H9 (cell line): ENCODE data around the gene PHLPP2. TPM values are rescaled to one million over a fixed set of nuclear protein-coding genes. Genes with fewer than 3 reads are reported as not detected.

Source experiments
- DNase-seq: peaks from one replicate; pipeline ENCODE4 v3.0.0-alpha.2; 2017
- H2AFZ ChIP-seq: one replicate; pipeline ENCODE4 v1.6.1; 2013; ENCODE audit warnings: mild to moderate bottlenecking, low read length, control low read depth, moderate library complexity
- H2AK5ac ChIP-seq: 2 replicates; pipeline ENCODE4 v1.6.1; 2013; ENCODE audit warnings: low read length, control low read depth, mixed read lengths; ENCODE audit not compliant: insufficient read length
- H2BK120ac ChIP-seq: one replicate; pipeline ENCODE4 v1.6.1; 2013; ENCODE audit warnings: low read depth, mild to moderate bottlenecking, low read length, control low read depth, inconsistent platforms; ENCODE audit not compliant: poor library complexity, severe bottlenecking
- H2BK12ac ChIP-seq: 2 replicates; pipeline ENCODE4 v1.6.1; 2013; ENCODE audit warnings: low read length, control low read depth, mixed read lengths, low read depth; ENCODE audit not compliant: insufficient read length
- H2BK15ac ChIP-seq: 2 replicates; pipeline ENCODE4 v1.6.1; 2013; ENCODE audit warnings: low read depth, low read length, control low read depth
- H2BK20ac ChIP-seq: one replicate; pipeline ENCODE4 v1.6.1; 2013; ENCODE audit warnings: low read depth, mild to moderate bottlenecking, low read length, control low read depth, inconsistent platforms; ENCODE audit not compliant: poor library complexity, severe bottlenecking
- H2BK5ac ChIP-seq: 2 replicates; pipeline ENCODE4 v1.6.1; 2013; ENCODE audit warnings: low read length, control low read depth, mixed read lengths; ENCODE audit not compliant: insufficient read length
- H3K14ac ChIP-seq: 2 replicates; pipeline ENCODE4 v1.6.1; 2013; ENCODE audit warnings: low read length, control low read depth; ENCODE audit not compliant: insufficient read depth
- H3K18ac ChIP-seq: 2 replicates; pipeline ENCODE4 v1.6.1; 2013; ENCODE audit warnings: low read depth, mild to moderate bottlenecking, mixed read lengths, low read length, control low read depth; ENCODE audit not compliant: insufficient read length
- H3K23ac ChIP-seq: 2 replicates; pipeline ENCODE4 v1.6.1; 2013; ENCODE audit warnings: low read length, control low read depth, mixed read lengths, low read depth; ENCODE audit not compliant: insufficient read length
- H3K23me2 ChIP-seq: 2 replicates; pipeline ENCODE4 v1.6.1; 2013; ENCODE audit warnings: low read depth, mild to moderate bottlenecking, mixed read lengths, low read length, control low read depth; ENCODE audit not compliant: insufficient read length, poor library complexity, severe bottlenecking
- H3K27ac ChIP-seq: 2 replicates; pipeline ENCODE4 v1.5.1; 2013; ENCODE audit warnings: low read length, control low read depth, mixed read lengths, low read depth; ENCODE audit not compliant: insufficient read length
- H3K27me3 ChIP-seq: 2 replicates; pipeline ENCODE4 v1.6.1; 2013; ENCODE audit warnings: low read length, control low read depth, inconsistent platforms; ENCODE audit not compliant: insufficient read depth
- H3K4ac ChIP-seq: 2 replicates; pipeline ENCODE4 v1.6.1; 2013; ENCODE audit warnings: low read depth, mild to moderate bottlenecking, control low read depth, inconsistent platforms, low read length, moderate library complexity
- H3K4me1 ChIP-seq: 2 replicates; pipeline ENCODE4 v1.6.1; 2013; ENCODE audit warnings: low read length, control low read depth, inconsistent platforms; ENCODE audit not compliant: insufficient read depth
- H3K4me2 ChIP-seq: 2 replicates; pipeline ENCODE4 v1.6.1; 2013; ENCODE audit warnings: low read length, control low read depth, mixed read lengths; ENCODE audit not compliant: insufficient read length, insufficient read depth
- H3K56ac ChIP-seq: 2 replicates; pipeline ENCODE4 v1.6.1; 2013; ENCODE audit warnings: low read depth, mild to moderate bottlenecking, mixed read lengths, low read length, control low read depth; ENCODE audit not compliant: insufficient read length
- H3K79me1 ChIP-seq: 2 replicates; pipeline ENCODE4 v1.6.1; 2013; ENCODE audit warnings: low read depth, mild to moderate bottlenecking, moderate library complexity, low read length, control low read depth, inconsistent platforms; ENCODE audit not compliant: insufficient read depth, poor library complexity, severe bottlenecking
- H3K79me2 ChIP-seq: 2 replicates; pipeline ENCODE4 v1.6.1; 2013; ENCODE audit warnings: low read length, control low read depth, inconsistent platforms; ENCODE audit not compliant: insufficient read depth
- H3K9ac ChIP-seq: 2 replicates; pipeline ENCODE4 v1.6.1; 2013; ENCODE audit warnings: low read length, control low read depth, mixed read lengths; ENCODE audit not compliant: insufficient read length; ENCODE audit errors: extremely low read depth
- H3K9me3 ChIP-seq: one replicate; pipeline ENCODE4 v1.6.1; 2013; ENCODE audit warnings: low read depth, low read length, inconsistent platforms; ENCODE audit not compliant: control insufficient read depth
- H3T11ph ChIP-seq: one replicate; pipeline ENCODE4 v1.6.1; 2013; ENCODE audit warnings: mild to moderate bottlenecking, low read length, control low read depth, inconsistent platforms
- H4K20me1 ChIP-seq: one replicate; pipeline ENCODE4 v1.6.1; 2013; ENCODE audit not compliant: control insufficient read depth, insufficient read length, insufficient read depth
- H4K5ac ChIP-seq: 2 replicates; pipeline ENCODE4 v1.6.1; 2013; ENCODE audit warnings: low read depth, mild to moderate bottlenecking, mixed read lengths, low read length, control low read depth; ENCODE audit not compliant: insufficient read length
- H4K8ac ChIP-seq: replicated peaks from 2 replicates; pipeline ENCODE4 v1.6.1; 2013; ENCODE audit warnings: low read length, control low read depth, mixed read lengths, low read depth; ENCODE audit not compliant: insufficient read length
- H4K91ac ChIP-seq: 2 replicates; pipeline ENCODE4 v1.6.1; 2013; ENCODE audit warnings: low read depth, mild to moderate bottlenecking, moderate library complexity, mixed read lengths, low read length, control low read depth; ENCODE audit not compliant: insufficient read length
- H3K27ac Mint-ChIP-seq, 3 experiments: 2 replicates in 2 of 3; 3 replicates in 1 of 3; pipeline ENCODE4 v1.8.0; 2020 to 2021; ENCODE audit warnings: mixed read lengths in 3 of 3, mild to moderate bottlenecking in 1 of 3, moderate library complexity in 1 of 3
- H3K27me3 Mint-ChIP-seq: 2 replicates; pipeline ENCODE4 v1.8.0; 2021; ENCODE audit warnings: low read depth, mild to moderate bottlenecking, moderate library complexity, mixed read lengths
- H3K36me3 Mint-ChIP-seq, 3 experiments: 2 replicates in 2 of 3; 3 replicates in 1 of 3; pipeline ENCODE4 v1.8.0; 2020 to 2021; ENCODE audit warnings: low read depth in 3 of 3, mixed read lengths in 3 of 3; ENCODE audit not compliant: insufficient read depth in 1 of 3
- H3K4me1 Mint-ChIP-seq, 2 experiments: 2 replicates each; pipeline ENCODE4 v1.8.0; 2020; ENCODE audit warnings: mixed read lengths in 2 of 2
- H3K4me3 Mint-ChIP-seq, 2 experiments: 2 replicates in 1 of 2; 3 replicates in 1 of 2; pipeline ENCODE4 v1.8.0; 2020 to 2021; ENCODE audit warnings: mild to moderate bottlenecking in 2 of 2, mixed read lengths in 2 of 2, moderate library complexity in 1 of 2
- H3K9me3 Mint-ChIP-seq, 2 experiments: 2 replicates in 1 of 2; 3 replicates in 1 of 2; pipeline ENCODE4 v1.8.0; 2020; ENCODE audit warnings: mild to moderate bottlenecking in 2 of 2, mixed read lengths in 2 of 2, moderate library complexity in 1 of 2
- WGBS: extraction: QIAGEN DNeasy Blood & Tissue Kit; methylation state at CpG from one replicate; pipeline ENCODE4 v1.1.7; 2013; ENCODE audit warnings: missing lambda C conversion rate, low lambda C conversion rate, mixed read lengths; ENCODE audit not compliant: insufficient read length; ENCODE audit errors: extremely low coverage; 5-methylcytosine and 5-hydroxymethylcytosine counted together
- total RNA-seq: library from RNA; stranded (reverse); gene quantifications from 2 replicates; pipeline ENCODE4 v1.2.1, GENCODE V29; 2021
- TF ChIP-seq, protein P1 (sequence below): fragments of 200-600 bp; sonication (generic); conservative IDR thresholded peaks from 3 replicates; pipeline ENCODE4 v1.8.0; 2021; ENCODE audit warnings: antibody characterized with exemption, mild to moderate bottlenecking

PHLPP2 gene
- total RNA-seq, 1 experiment from 2014 or later: 23.2 TPM

GRCh38 chr16:71666928-71667707 lies 57.4 kb downstream of the PHLPP2 start:
- no peak overlapping the region for H2BK15ac ChIP-seq
- H3T11ph ChIP-seq: no peak overlapping the region
- Mint-ChIP-seq H3K4me3 (no peak overlapping the region), H3K27me3 (no peaks in the 10 kb centered on the region), H3K36me3 (peaks cover 17 to 81% (median 64%) of the 10 kb centered on the region in 3 experiments; a peak in 6 of 7 replicates), H3K9me3 (no peaks in the 10 kb centered on the region), H3K27ac (peak overlapping the region in 1 of 3 experiments; percentile 58; a peak in 2 of 7 replicates), H3K4me1 (no peaks in the 10 kb centered on the region)
- no peaks in the 10 kb centered on the region for H3K79me2 ChIP-seq
- H2BK5ac ChIP-seq: no peak overlapping the region
- H3K18ac ChIP-seq: no peak overlapping the region
- no peak overlapping the region for H3K9ac ChIP-seq
- H4K5ac ChIP-seq: no peak overlapping the region
- no peak for DNase-seq
- H2AK5ac ChIP-seq: no peak overlapping the region
- H3K27me3 ChIP-seq: no peaks in the 10 kb centered on the region
- no peak overlapping the region for H4K8ac ChIP-seq
- no peak overlapping the region for H2BK12ac ChIP-seq
- H2AFZ ChIP-seq: no peak overlapping the region
- H2BK120ac ChIP-seq: no peak overlapping the region
- no peak overlapping the region for H2BK20ac ChIP-seq
- no peaks in the 10 kb centered on the region for H4K20me1 ChIP-seq
- no peak overlapping the region for H3K23ac ChIP-seq
- H3K4me1 ChIP-seq: no peaks in the 10 kb centered on the region
- no peak overlapping the region for H3K56ac ChIP-seq
- H3K9me3 ChIP-seq: no peaks in the 10 kb centered on the region
- no peaks in the 10 kb centered on the region for H3K23me2 ChIP-seq
- TF ChIP-seq, protein P1, sequence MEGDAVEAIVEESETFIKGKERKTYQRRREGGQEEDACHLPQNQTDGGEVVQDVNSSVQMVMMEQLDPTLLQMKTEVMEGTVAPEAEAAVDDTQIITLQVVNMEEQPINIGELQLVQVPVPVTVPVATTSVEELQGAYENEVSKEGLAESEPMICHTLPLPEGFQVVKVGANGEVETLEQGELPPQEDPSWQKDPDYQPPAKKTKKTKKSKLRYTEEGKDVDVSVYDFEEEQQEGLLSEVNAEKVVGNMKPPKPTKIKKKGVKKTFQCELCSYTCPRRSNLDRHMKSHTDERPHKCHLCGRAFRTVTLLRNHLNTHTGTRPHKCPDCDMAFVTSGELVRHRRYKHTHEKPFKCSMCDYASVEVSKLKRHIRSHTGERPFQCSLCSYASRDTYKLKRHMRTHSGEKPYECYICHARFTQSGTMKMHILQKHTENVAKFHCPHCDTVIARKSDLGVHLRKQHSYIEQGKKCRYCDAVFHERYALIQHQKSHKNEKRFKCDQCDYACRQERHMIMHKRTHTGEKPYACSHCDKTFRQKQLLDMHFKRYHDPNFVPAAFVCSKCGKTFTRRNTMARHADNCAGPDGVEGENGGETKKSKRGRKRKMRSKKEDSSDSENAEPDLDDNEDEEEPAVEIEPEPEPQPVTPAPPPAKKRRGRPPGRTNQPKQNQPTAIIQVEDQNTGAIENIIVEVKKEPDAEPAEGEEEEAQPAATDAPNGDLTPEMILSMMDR: no peak
- no peak overlapping the region for H3K14ac ChIP-seq
- H3K4me2 ChIP-seq: no peak overlapping the region
- H3K79me1 ChIP-seq: no peaks in the 10 kb centered on the region
- H4K91ac ChIP-seq: no peak overlapping the region
- WGBS: no CpG with 5 or more reads among the region's 4 CpGs
- no peak overlapping the region for H3K4ac ChIP-seq
- no peak overlapping the region for H3K27ac ChIP-seq
